ENCODE results near the gene ZNF579. TPM values are rescaled to one million over a fixed set of nuclear protein-coding genes. Genes with fewer than 3 reads are reported as not detected.
A peak's percentile ranks its signal among the peaks of the same experiment; 100 is the strongest.

ZNF579 gene
- total and polyA plus RNA-seq, 9 of the 15 experiments (the other 6 are each of a cell fraction or from before 2014, with no cell fraction given), result 0.06 to 15.9 (median 1.6) TPM

- TF ChIP-seq VEZF1 (CRISPR knock-in tag; IDR thresholded peaks at IDR 0.05) (0 out of 2 replicates have a peak, but pooled peaks have one; percentile 9), OTX1 (CRISPR knock-in tag; IDR thresholded peaks at IDR 0.05) (no peak), ESRRA (IDR thresholded peaks at IDR 0.05; ENCODE audit: borderline replicate concordance, low read depth) (no peak)
- peak overlapping the region; percentile 44 for H3K4me2 ChIP-seq (ENCODE audit: insufficient read depth, low read length)
- peak overlapping the region; percentile 87; the same call in 2 of the 3 replicates for H3K27ac ChIP-seq (ENCODE audit: extremely low read depth, low read depth, low read length)
- no peak for FAIRE-seq
- in situ Hi-C loops (cut with MboI), result no loop called here
- WGBS (ENCODE audit: insufficient coverage, low coverage, missing lambda C conversion rate), result 53% methylated on average over 19 of the region's 22 CpGs
- peaks cover 7% of the 10 kb centered on the region; the same call in 2 of the 3 replicates for H3K36me3 ChIP-seq (ENCODE audit: control insufficient read depth, insufficient read depth, low read length)
- H3K9me3 ChIP-seq (replicated peaks; ENCODE audit: control insufficient read depth, insufficient read depth, low read depth, low read length), result 0 out of 2 replicates have a peak, but pooled peaks cover 2% of the 10 kb centered on the region
- intact Hi-C loops (cut with micrococcal nuclease), result no loop called here
- H3K9ac ChIP-seq (ENCODE audit: insufficient read depth in 1 of 2, low read depth in 2 of 2, low read length in 2 of 2), result no peak overlapping the region; a peak in 1 of 4 replicates
- BruUV-seq (replicated peaks), result no TSS peak
- peaks cover 28 to 44% of the 10 kb centered on the region in 2 experiments for H3K4me1 ChIP-seq (replicated peaks in 1 of 2; ENCODE audit: control insufficient read depth in 2 of 2, insufficient read depth in 2 of 2, low read length in 2 of 2)
- H3K79me2 ChIP-seq (ENCODE audit: control insufficient read depth, insufficient read depth, low read length), result peaks cover 31% of the 10 kb centered on the region
- no peaks in the 10 kb centered on the region for H4K20me1 ChIP-seq (replicated peaks; ENCODE audit: control insufficient read depth, insufficient read depth, low read length)
- no peaks in the 10 kb centered on the region for H3K27me3 ChIP-seq (ENCODE audit: control insufficient read depth in 2 of 2, insufficient read depth in 2 of 2, low read length in 2 of 2)
- H3K9me1 ChIP-seq (ENCODE audit: control insufficient read depth, insufficient read depth, low read length), result no peaks in the 10 kb centered on the region
- no peak for ATAC-seq
- CTCF ChIA-PET (ENCODE audit: low intra/inter-chr PET ratio), result no interaction called here
- DNase-seq (ENCODE audit: extremely low read depth in 1 of 4, low spot score in 3 of 4), result peak in 3 of 4 experiments; percentile 39 to 60 (median 56)
- H3K4me3 ChIP-seq, result peak overlapping the region; percentile 84; the same call in 1 of the 2 replicates
- POLR2A ChIA-PET, result interaction anchor here (1.0 to 1.5 kb wide), 3 partner anchors 14 to 33 kb away, joined by 3 to 6 read pairs (median 4); partner anchors contain the start of gene ZNF784
- no peak overlapping the region for H2AFZ ChIP-seq (ENCODE audit: low read depth, low read length)
Measured at GRCh38 chr19:55603581-55604292, 23.1 kb upstream of the ZNF579 start.

Data from K562 (cell line).